T-cell (primary cell): ENCODE measurements around the gene CFAP70. TPM values are rescaled to one million over a fixed set of nuclear protein-coding genes. Genes with fewer than 3 reads are reported as not detected.

ENCODE experiments used
- ATAC-seq, 4 experiments: fragments of 200-7000 bp in 3 of 4; fragments of 150-1000 bp in 1 of 4; cut with Tn5 transposase; replicated peaks in 1 of 4; 1 replicate in 3 of 4; 2 replicates in 1 of 4; pipeline ENCODE4 v1.10.0; 2021; ENCODE audit warnings: moderate library complexity in 3 of 4, mild to moderate bottlenecking in 2 of 4, moderate number of reproducible peaks in 1 of 4
- CTCF ChIA-PET, 2 donors: fragments of 300-600 bp; sonication (Branson Sonifier 250); formaldehyde crosslinking; loops; one replicate each; lab custom pipeline; 2022; ENCODE audit warnings: antibody characterized with exemption in 2 of 2; lab: Charles Lee
- POLR2A ChIA-PET, 2 donors: fragments of 300-600 bp; sonication (Branson Sonifier 250); formaldehyde crosslinking; loops; one replicate each; lab custom pipeline; 2022; ENCODE audit warnings: antibody characterized with exemption in 2 of 2; lab: Charles Lee
- DNase-seq, 35 experiments: peaks; one replicate each; pipeline versions ENCODE4 v3.0.0 to v3.0.0-alpha.2; 2013 to 2023
- H3K27ac ChIP-seq: one replicate; pipeline ENCODE4 v1.5.1; 2013; ENCODE audit warnings: low read length
- H3K27me3 ChIP-seq, 2 experiments: replicated peaks in 1 of 2; 1 replicate in 1 of 2; 2 replicates in 1 of 2; pipeline versions ENCODE4 v1.6.1 to v1.7.0; 2013; ENCODE audit warnings: low read length in 1 of 2, mixed read lengths in 1 of 2; ENCODE audit not compliant: control insufficient read depth in 2 of 2, insufficient read depth in 2 of 2; ENCODE audit errors: extremely low read depth in 1 of 2
- H3K36me3 ChIP-seq, 2 donors: 1 replicate in 1 of 2; 2 replicates in 1 of 2; pipeline versions ENCODE4 v1.6.1 to v1.7.0; 2013; ENCODE audit warnings: low read length in 1 of 2; ENCODE audit not compliant: control insufficient read depth in 2 of 2, insufficient read depth in 1 of 2; ENCODE audit errors: extremely low read depth in 1 of 2
- H3K4me1 ChIP-seq, 2 experiments: 1 replicate in 1 of 2; 2 replicates in 1 of 2; pipeline versions ENCODE4 v1.6.1 to v1.7.0; 2013; ENCODE audit warnings: low read length in 2 of 2, mixed read lengths in 1 of 2; ENCODE audit not compliant: insufficient read depth in 2 of 2, control insufficient read depth in 1 of 2; ENCODE audit errors: extremely low read depth in 1 of 2
- H3K4me3 ChIP-seq, 2 donors: 1 replicate in 1 of 2; 2 replicates in 1 of 2; pipeline versions ENCODE4 v1.5.1 to v1.7.0; 2013; ENCODE audit warnings: mild to moderate bottlenecking in 2 of 2, low read length in 1 of 2, moderate library complexity in 1 of 2; ENCODE audit not compliant: control insufficient read depth in 1 of 2; ENCODE audit errors: extremely low read depth in 1 of 2
- H3K9me3 ChIP-seq: 2 replicates; pipeline ENCODE4 v1.7.0; 2013
- H3K27ac Mint-ChIP-seq, 2 donors: one replicate each; pipeline ENCODE4 v1.8.0; 2020 to 2021; ENCODE audit warnings: mild to moderate bottlenecking in 2 of 2, mixed read lengths in 2 of 2
- H3K27me3 Mint-ChIP-seq, 2 donors: one replicate each; pipeline ENCODE4 v1.8.0; 2021 to 2022; ENCODE audit warnings: mixed read lengths in 2 of 2
- H3K36me3 Mint-ChIP-seq: one replicate; pipeline ENCODE4 v1.8.0; 2021; ENCODE audit warnings: mixed read lengths
- H3K4me1 Mint-ChIP-seq, 3 donors: one replicate each; pipeline ENCODE4 v1.8.0; 2020 to 2022; ENCODE audit warnings: mixed read lengths in 3 of 3, mild to moderate bottlenecking in 1 of 3
- H3K4me3 Mint-ChIP-seq, 3 donors: one replicate each; pipeline ENCODE4 v1.8.0; 2020 to 2022; ENCODE audit warnings: mild to moderate bottlenecking in 3 of 3, mixed read lengths in 3 of 3, moderate library complexity in 3 of 3
- H3K9me3 Mint-ChIP-seq, 3 donors: one replicate each; pipeline ENCODE4 v1.8.0; 2020 to 2022; ENCODE audit warnings: mixed read lengths in 3 of 3
- WGBS: methylation state at CpG from one replicate; pipeline ENCODE4 v1.1.5; 2013; ENCODE audit warnings: missing lambda C conversion rate; ENCODE audit not compliant: insufficient coverage; 5-methylcytosine and 5-hydroxymethylcytosine counted together
- total RNA-seq, 35 experiments: library from RNA in 6 of 35; stranded (reverse) in 6 of 35; fragments of 120-200 nt in 1 of 35; gene quantifications; one replicate each; pipeline versions ENCODE4 v1.2.1 to v1.2.4 and lab custom pipeline; 2013 to 2026

CFAP70 gene
- total RNA-seq, 5 donors from 2014 or later (not counting 1 experiment from before 2014, with no cell fraction given), result 1.9 to 4.0 (median 3.2) TPM

GRCh38 chr10:73246322-73246645 is 112.4 kb downstream of the CFAP70 start:
- Mint-ChIP-seq H3K9me3 (no peaks in the 10 kb centered on the region), H3K27me3 (no peaks in the 10 kb centered on the region), H3K36me3 (peaks cover 25% of the 10 kb centered on the region), H3K4me1 (peaks cover 48 to 59% (median 51%) of the 10 kb centered on the region in 3 donors), H3K4me3 (peak overlapping the region; percentile 91 to 97 (median 94)), H3K27ac (peak overlapping the region; percentile 96)
- Histone ChIP-seq H3K9me3 (no peaks in the 10 kb centered on the region), H3K27ac (peak overlapping the region; percentile 92), H3K27me3 (no peaks in the 10 kb centered on the region), H3K36me3 (peaks cover 0 to 45% of the 10 kb centered on the region in 2 donors), H3K4me3 (peak overlapping the region; percentile 83 to 91), H3K4me1 (peaks cover 22% of the 10 kb centered on the region in 2 experiments)
- ATAC-seq, result no peak
- CTCF ChIA-PET, result interaction anchor here in 1 of 2 donors (1.5 kb wide), 1 partner anchor 18 kb away, joined by 5 read pairs; no protein-coding TSS in a partner anchor
- 0% methylated on average over 2 of the region's 8 CpGs for WGBS
- peak in 1 of 35 experiments; percentile 12 for DNase-seq
- POLR2A ChIA-PET, result interaction anchor here (0.8 to 1.5 kb wide), 5 partner anchors 8 to 1986 kb away, joined by 3 to 6 read pairs (median 5); partner anchors contain the start of gene P4HA1 (in 1 of the 2)

GRCh38 chr10:73244866-73245477 is 113.7 kb downstream of the CFAP70 start:
- ChIA-PET CTCF (no interaction called here), POLR2A (interaction anchor here in 1 of 2 donors (0.6 to 1.0 kb wide), 2 partner anchors 380 to 1188 kb away, joined by 4 to 5 read pairs; no protein-coding TSS in a partner anchor)
- no peaks in the 10 kb centered on the region for H3K9me3 ChIP-seq
- peak overlapping the region; percentile 60 to 68 for H3K27ac Mint-ChIP-seq
- no peaks in the 10 kb centered on the region for H3K27me3 ChIP-seq
- peaks cover 24% of the 10 kb centered on the region for H3K36me3 Mint-ChIP-seq
- H3K36me3 ChIP-seq, result peaks cover 0 to 48% of the 10 kb centered on the region in 2 donors
- peaks cover 16 to 19% of the 10 kb centered on the region in 2 experiments for H3K4me1 ChIP-seq
- H3K27me3 Mint-ChIP-seq, result no peaks in the 10 kb centered on the region
- no peak overlapping the region for H3K27ac ChIP-seq
- 3% methylated on average over 3 of the region's 8 CpGs for WGBS
- H3K4me3 Mint-ChIP-seq, result peak overlapping the region; percentile 8 to 91 (median 44)
- ATAC-seq (no peak), DNase-seq (no peak)
- peaks cover 36 to 50% (median 42%) of the 10 kb centered on the region in 3 donors for H3K4me1 Mint-ChIP-seq
- no peaks in the 10 kb centered on the region for H3K9me3 Mint-ChIP-seq
- H3K4me3 ChIP-seq, result no peak overlapping the region

GRCh38 chr10:73239908-73240307 is 118.8 kb downstream of the CFAP70 start:
- WGBS, result no CpG with 5 or more reads among the region's 2 CpGs
- Mint-ChIP-seq H3K36me3 (peaks cover 33% of the 10 kb centered on the region), H3K4me1 (peaks cover 11 to 16% (median 11%) of the 10 kb centered on the region in 3 donors), H3K27ac (peak overlapping the region in 1 of 2 donors; percentile 11), H3K4me3 (no peak overlapping the region), H3K27me3 (no peaks in the 10 kb centered on the region), H3K9me3 (no peaks in the 10 kb centered on the region)
- ChIA-PET CTCF (interaction anchor here (0.6 kb wide), 2 partner anchors 26 to 1122 kb away, joined by 3 to 4 read pairs; no protein-coding TSS in a partner anchor), POLR2A (interaction anchor here in 1 of 2 donors (0.6 to 0.7 kb wide), 2 partner anchors 126 to 145 kb away, joined by 3 to 5 read pairs; no protein-coding TSS in a partner anchor)
- H3K4me3 ChIP-seq, result no peak overlapping the region
- H3K36me3 ChIP-seq, result peaks cover 0 to 67% of the 10 kb centered on the region in 2 donors
- DNase-seq, result no peak
- no peaks in the 10 kb centered on the region for H3K9me3 ChIP-seq
- no peak for ATAC-seq
- peaks cover under 1% of the 10 kb centered on the region in 2 experiments for H3K4me1 ChIP-seq
- no peaks in the 10 kb centered on the region for H3K27me3 ChIP-seq
- no peak overlapping the region for H3K27ac ChIP-seq

- no peaks in the 10 kb centered on the region for H3K9me3 ChIP-seq
- Mint-ChIP-seq H3K36me3 (peaks cover 27% of the 10 kb centered on the region), H3K4me3 (no peak overlapping the region), H3K27me3 (no peaks in the 10 kb centered on the region), H3K4me1 (peaks cover 2 to 8% (median 3%) of the 10 kb centered on the region in 3 donors), H3K27ac (no peak overlapping the region), H3K9me3 (no peaks in the 10 kb centered on the region)
- no CpG with 5 or more reads among the region's 5 CpGs for WGBS
- no peak for ATAC-seq
- H3K4me1 ChIP-seq, result no peaks in the 10 kb centered on the region
- POLR2A ChIA-PET, result interaction anchor here (0.6 to 0.7 kb wide), 2 partner anchors 67 to 125 kb away, joined by 3 read pairs; no protein-coding TSS in a partner anchor
- no peak overlapping the region for H3K27ac ChIP-seq
- CTCF ChIA-PET, result no interaction called here
- DNase-seq, result no peak
- H3K4me3 ChIP-seq, result no peak overlapping the region
- H3K27me3 ChIP-seq, result no peaks in the 10 kb centered on the region
- H3K36me3 ChIP-seq, result peaks cover 0 to 67% of the 10 kb centered on the region in 2 donors
These were observed 119.6 kb downstream of the CFAP70 start for GRCh38 chr10:73238990-73239566.

GRCh38 chr10:73234695-73235094 is 124.0 kb downstream of the CFAP70 start:
- Mint-ChIP-seq H3K4me1 (no peaks in the 10 kb centered on the region), H3K9me3 (no peaks in the 10 kb centered on the region), H3K36me3 (peaks cover 21% of the 10 kb centered on the region), H3K4me3 (no peak overlapping the region), H3K27ac (no peak overlapping the region), H3K27me3 (no peaks in the 10 kb centered on the region)
- no peaks in the 10 kb centered on the region for H3K4me1 ChIP-seq
- no peaks in the 10 kb centered on the region for H3K9me3 ChIP-seq
- H3K27me3 ChIP-seq, result no peaks in the 10 kb centered on the region
- ChIA-PET POLR2A (interaction anchor here in 1 of 2 donors (0.6 kb wide), 1 partner anchor 1331 kb away, joined by 3 read pairs; no protein-coding TSS in a partner anchor), CTCF (no interaction called here)
- no peak overlapping the region for H3K27ac ChIP-seq
- H3K36me3 ChIP-seq, result peaks cover 0 to 42% of the 10 kb centered on the region in 2 donors
- H3K4me3 ChIP-seq, result no peak overlapping the region
- DNase-seq (no peak), ATAC-seq (no peak)
- 100% methylated on average over 1 of the region's 7 CpGs for WGBS

GRCh38 chr10:73233883-73234282 is 124.8 kb downstream of the CFAP70 start:
- no peak overlapping the region for H3K4me3 ChIP-seq
- peaks cover 0 to 35% of the 10 kb centered on the region in 2 donors for H3K36me3 ChIP-seq
- no peaks in the 10 kb centered on the region for H3K4me1 Mint-ChIP-seq
- no CpG with 5 or more reads among the region's 2 CpGs for WGBS
- H3K9me3 Mint-ChIP-seq, result no peaks in the 10 kb centered on the region
- H3K4me3 Mint-ChIP-seq, result no peak overlapping the region
- ChIA-PET POLR2A (interaction anchor here (0.5 to 0.6 kb wide), 2 partner anchors 1330 to 1960 kb away, joined by 3 to 4 read pairs; no protein-coding TSS in a partner anchor), CTCF (interaction anchor here in 1 of 2 donors (0.5 kb wide), 1 partner anchor 161 kb away, joined by 4 read pairs; no protein-coding TSS in a partner anchor)
- no peaks in the 10 kb centered on the region for H3K4me1 ChIP-seq
- DNase-seq, result no peak
- no peaks in the 10 kb centered on the region for H3K9me3 ChIP-seq
- no peaks in the 10 kb centered on the region for H3K27me3 ChIP-seq
- no peak overlapping the region for H3K27ac ChIP-seq
- no peak for ATAC-seq
- no peak overlapping the region for H3K27ac Mint-ChIP-seq
- H3K27me3 Mint-ChIP-seq, result no peaks in the 10 kb centered on the region
- H3K36me3 Mint-ChIP-seq, result peaks cover 18% of the 10 kb centered on the region
